ENCODE measurements around the gene UGT1A10.

DNA sequence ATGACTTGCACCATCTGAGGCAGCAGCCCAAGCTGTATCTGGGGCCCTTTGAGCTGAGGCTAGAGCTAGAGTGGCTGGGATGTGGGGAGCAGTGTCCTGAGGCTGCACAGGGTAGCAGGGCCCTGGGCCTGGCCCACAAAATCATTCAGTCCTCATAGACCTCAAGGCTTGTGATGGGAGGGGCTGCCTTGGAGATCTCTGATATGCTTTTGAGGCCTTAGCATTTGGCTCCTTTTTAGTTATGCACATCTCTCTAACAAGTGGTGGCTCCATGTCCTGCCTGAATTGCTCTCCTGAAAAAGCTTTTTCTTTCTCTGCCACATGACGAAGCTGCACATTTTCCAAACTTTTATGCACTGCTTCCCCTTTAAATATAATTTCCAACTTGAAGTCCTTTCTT, 30.6 kb upstream of the UGT1A10 start:
- TF ChIP-seq, protein P1, sequence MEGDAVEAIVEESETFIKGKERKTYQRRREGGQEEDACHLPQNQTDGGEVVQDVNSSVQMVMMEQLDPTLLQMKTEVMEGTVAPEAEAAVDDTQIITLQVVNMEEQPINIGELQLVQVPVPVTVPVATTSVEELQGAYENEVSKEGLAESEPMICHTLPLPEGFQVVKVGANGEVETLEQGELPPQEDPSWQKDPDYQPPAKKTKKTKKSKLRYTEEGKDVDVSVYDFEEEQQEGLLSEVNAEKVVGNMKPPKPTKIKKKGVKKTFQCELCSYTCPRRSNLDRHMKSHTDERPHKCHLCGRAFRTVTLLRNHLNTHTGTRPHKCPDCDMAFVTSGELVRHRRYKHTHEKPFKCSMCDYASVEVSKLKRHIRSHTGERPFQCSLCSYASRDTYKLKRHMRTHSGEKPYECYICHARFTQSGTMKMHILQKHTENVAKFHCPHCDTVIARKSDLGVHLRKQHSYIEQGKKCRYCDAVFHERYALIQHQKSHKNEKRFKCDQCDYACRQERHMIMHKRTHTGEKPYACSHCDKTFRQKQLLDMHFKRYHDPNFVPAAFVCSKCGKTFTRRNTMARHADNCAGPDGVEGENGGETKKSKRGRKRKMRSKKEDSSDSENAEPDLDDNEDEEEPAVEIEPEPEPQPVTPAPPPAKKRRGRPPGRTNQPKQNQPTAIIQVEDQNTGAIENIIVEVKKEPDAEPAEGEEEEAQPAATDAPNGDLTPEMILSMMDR (IDR thresholded peaks at IDR 0.05) = no peak
- no peak for TF ChIP-seq POLR2A (IDR thresholded peaks at IDR 0.05)
